Ammon's horn (tissue), 1 donor: ENCODE results near the gene FRG1.
"Not testable (repeated sequence)": the region's sequence is repeated elsewhere in the genome, so short reads cannot be mapped to it uniquely, and the experiment has no call there.

Experiments
- DNase-seq: peaks from one replicate; pipeline ENCODE4 v3.0.0-alpha.2; 2016; ENCODE audit warnings: low spot score

FRG1 gene

DNA sequence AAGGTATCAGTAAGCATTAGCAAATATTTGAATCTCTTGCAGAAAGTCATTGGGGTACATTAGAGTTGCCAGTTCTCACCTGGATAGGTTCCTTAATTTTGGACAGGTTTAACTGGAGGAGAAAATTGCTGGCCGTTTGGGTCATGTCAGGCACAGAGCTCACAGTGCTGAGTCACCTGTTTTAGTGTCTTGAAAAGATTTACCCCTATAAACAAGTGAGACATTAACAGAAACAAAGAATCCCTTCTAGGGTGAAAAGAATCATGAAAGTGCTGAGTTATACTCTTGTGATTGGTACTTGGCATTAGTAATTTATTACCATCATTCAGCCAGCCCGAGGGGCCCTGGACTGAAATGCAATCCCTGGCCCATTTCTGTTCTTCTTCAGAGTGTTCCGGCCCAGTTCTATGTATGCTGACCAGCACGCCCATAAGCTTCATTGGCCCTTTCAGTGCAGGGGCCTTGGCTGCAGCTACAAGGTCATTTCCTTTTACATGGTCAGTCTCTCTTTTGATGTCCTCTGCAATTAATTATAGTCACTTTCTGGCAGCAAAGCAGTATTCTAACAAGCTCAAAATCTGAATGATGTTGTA is 45.1 kb downstream of the FRG1 start:
- not testable (repeated sequence) for DNase-seq

DNA sequence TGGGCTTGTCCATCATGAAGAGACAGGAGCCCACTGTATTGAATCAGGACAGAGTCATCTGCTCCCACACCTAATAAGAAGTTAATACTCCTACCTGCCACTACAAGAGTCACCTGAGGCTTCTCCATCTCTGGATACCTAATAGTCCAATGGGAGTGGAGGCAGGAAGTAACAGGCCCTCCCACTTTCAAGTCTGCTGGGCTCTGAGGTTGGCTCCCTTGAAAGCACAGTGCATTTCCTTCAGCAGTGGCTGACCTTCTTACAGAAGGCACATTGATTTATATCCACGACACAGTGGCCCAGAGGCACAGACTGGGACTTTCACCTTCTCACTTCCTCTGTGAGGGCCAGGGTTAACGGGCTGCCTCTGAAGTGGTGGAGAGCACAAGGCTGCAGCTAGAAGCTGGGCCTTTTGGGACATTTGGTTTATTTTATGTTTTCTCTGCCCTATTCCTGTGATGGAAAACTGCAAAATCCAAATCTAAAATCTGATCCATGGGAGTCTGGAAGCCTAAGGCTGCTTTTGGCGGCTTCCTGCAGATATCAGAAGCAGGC is 48.3 kb downstream of the FRG1 start:
- no peak for DNase-seq

DNA sequence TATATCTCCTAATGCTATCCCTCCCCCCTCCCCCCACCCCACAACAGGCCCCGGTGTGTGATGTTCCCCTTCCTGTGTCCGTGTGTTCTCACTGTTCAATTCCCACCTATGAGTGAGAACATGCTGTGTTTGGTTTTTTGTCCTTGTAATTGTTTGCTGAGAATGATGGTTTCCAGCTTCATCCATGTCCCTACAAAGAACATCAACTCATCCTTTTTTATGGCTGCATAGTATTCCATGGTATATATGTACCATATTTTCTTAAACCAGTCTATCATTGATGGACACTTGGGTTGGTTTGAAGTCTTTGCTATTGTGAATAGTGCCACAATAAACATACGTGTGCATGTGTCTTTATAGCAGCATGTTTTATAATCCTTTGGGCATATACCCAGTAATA is 49.3 kb downstream of the FRG1 start:
- not testable (repeated sequence) for DNase-seq
